Measurements from ENCODE around the gene RNFT2.

The RNFT2 gene, protein sequence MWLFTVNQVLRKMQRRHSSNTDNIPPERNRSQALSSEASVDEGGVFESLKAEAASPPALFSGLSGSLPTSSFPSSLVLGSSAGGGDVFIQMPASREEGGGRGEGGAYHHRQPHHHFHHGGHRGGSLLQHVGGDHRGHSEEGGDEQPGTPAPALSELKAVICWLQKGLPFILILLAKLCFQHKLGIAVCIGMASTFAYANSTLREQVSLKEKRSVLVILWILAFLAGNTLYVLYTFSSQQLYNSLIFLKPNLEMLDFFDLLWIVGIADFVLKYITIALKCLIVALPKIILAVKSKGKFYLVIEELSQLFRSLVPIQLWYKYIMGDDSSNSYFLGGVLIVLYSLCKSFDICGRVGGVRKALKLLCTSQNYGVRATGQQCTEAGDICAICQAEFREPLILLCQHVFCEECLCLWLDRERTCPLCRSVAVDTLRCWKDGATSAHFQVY

DNA sequence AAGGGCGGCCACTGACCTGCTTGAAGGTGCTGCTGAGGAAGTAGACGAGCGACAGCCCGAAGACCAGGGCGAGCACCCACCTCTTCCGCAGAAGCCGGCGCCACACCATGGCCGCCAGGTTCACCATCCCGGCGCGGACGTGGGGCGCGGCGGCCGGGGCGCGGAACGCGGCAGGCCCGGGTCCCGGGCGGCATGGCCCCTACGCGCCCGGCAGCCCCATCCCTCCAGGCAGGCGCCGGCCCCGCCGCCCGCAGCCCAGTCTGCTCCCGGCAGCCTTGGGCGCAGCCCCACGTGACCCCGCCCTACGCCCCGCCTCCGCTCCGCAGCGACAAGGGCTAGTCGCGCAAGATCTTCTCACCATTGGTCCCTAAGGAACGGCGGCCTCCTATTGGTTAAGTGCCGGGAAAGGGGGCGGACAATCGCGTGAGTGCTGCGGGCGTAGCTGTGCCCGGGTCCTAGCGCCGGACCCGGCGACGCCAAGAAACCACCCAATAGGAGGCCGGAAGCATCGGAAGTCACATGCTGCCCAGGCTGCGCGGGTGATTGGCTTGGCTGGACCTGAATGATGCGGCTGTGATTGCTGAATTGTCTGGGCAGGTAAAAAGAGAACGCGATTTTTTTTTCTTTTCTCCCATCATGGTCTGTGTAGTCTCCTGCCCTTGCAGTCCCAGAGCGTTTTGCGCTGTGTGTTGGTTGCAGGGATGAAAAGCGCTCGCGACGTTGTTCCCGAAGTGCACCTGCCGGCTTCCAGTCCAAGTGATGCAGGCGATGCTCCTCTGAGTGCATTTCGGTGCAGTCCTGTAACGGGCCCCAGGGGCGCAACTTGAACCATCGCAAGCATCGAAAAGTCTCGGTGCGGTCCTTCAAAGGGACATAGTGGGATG lies at the start of gene RNFT2, which contains the start of gene SPRING1:
RNFT2 (plus strand) TSS at position 542 of the 884 bp plus-strand sequence. CDS start 2,183 bp downstream, outside the sequence.
SPRING1 (minus strand) TSS at position 296 of the 884 bp plus-strand sequence; CDS start at position 127, 169 bp downstream.
- Histone ChIP-seq H3K4me1 (peaks cover 17 to 24% (median 20%) of the 10 kb centered on the region in 10 experiments), H3K36me3 (peaks cover 19 to 33% (median 23%) of the 10 kb centered on the region in 11 experiments), H3K4me2 (peak within 1 kb of the TSS; percentile 91 to 100 (median 97)), H3K9ac (peak within 1 kb of the TSS; percentile 87 to 95 (median 90)), H3K27ac (peak within 1 kb of the TSS; percentile 74 to 91 (median 85)), H3K27me3 (no peaks in the 10 kb centered on the region), H4K20me1 (peaks cover under 1 to 46% (median 34%) of the 10 kb centered on the region in 11 experiments; a peak in 20 of 22 replicates), H3K9me3 (replicated peaks in 1 of 11) (no peaks in the 10 kb centered on the region), H3K4me3 (peak within 1 kb of the TSS; percentile 91 to 99 (median 96))
- no peak for TF ChIP-seq Cebpa-rat (IDR thresholded peaks at IDR 0.05)

DNA sequence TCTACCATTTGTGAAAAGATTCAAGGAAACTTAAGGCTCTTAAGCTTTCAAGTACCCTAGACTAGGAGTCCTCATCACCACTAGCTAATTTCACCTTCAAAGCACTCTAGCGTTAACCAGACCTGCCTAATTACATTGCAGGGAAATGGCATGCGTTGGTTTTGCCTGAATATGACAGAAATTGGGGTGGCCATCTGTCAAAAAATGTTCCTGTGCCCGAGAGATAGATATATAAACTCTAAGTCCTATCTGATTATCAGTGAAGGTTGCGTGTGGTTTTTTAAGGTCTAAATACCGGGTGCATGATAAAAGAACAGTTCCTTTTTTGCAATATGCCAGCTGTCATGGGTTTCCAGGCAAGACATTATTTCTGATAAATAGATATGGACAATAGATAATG lies 48.6 kb upstream of the RNFT2 start:
- H3K4me2 ChIP-seq, result peak overlapping the region; percentile 47 to 99 (median 97); a peak in 21 of 22 replicates

DNA sequence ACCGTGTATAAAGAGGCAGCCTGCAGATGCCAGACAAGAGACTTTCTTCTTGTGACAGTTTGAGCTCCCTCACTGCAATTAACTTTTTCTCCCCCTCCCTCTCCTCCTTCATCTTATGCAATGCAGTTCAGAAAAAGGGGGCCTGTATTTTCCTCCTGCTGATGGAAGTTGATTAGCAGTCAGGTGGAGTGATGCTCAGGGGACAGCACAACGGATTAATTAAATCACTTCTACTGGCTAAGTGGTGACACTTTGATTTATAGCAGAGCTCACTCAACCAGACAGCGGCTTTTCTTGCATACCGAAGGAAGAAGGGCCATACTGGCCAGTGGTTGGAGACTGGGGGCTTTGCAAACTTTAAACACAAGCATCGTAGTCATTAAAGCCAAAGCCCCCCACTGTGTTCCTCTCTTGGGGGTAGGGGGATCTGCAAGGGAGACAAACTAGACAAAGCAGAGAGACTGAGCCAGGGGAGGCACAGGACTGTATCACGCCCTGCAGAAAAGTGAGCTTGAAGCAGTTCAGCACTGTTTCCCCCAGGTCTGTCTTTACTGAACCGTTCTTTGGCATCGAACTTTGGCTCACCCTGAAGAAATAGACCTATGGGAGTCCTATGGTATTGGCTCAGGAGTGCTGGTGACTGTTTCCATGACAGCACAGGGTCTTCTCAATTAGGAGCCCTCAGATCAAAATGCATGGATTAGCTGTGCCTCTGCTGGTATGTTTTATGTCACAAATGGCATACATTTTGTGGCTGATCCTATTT lies 48.0 kb upstream of the RNFT2 start:
- Histone ChIP-seq H4K20me1 (no peaks in the 10 kb centered on the region), H3K9ac (peak overlapping the region in 9 of 11 experiments; percentile 1 to 60 (median 35); a peak in 14 of 22 replicates), H3K4me2 (peak overlapping the region; percentile 47 to 99 (median 97)), H3K36me3 (no peaks in the 10 kb centered on the region; a peak in 1 of 22 replicates), H3K27me3 (peaks cover 0 to 24% (median 0%) of the 10 kb centered on the region in 11 experiments; a peak in 9 of 22 replicates), H3K4me1 (peaks cover 51 to 91% (median 78%) of the 10 kb centered on the region in 10 experiments), H3K27ac (peak overlapping the region in 8 of 11 experiments; percentile 25 to 76 (median 49); a peak in 14 of 22 replicates), H3K4me3 (peak overlapping the region in 3 of 10 experiments; percentile 10 to 39 (median 18); a peak in 4 of 20 replicates), H3K9me3 (replicated peaks in 1 of 11) (peaks cover 0 to 13% (median 8%) of the 10 kb centered on the region in 11 experiments; a peak in 8 of 22 replicates)
- TF ChIP-seq Cebpa-rat (IDR thresholded peaks at IDR 0.05), result peak in 2 of 11 experiments; percentile 36 to 40; a peak in 1 of 22 replicates

More for the DNA sequence above, 48.6 kb upstream of the RNFT2 start:
- peak overlapping the region in 1 of 10 experiments; percentile 39; a peak in 2 of 20 replicates for H3K4me3 ChIP-seq
- peak overlapping the region in 8 of 11 experiments; percentile 16 to 76 (median 39); a peak in 16 of 22 replicates for H3K27ac ChIP-seq
- peaks cover 44 to 85% (median 72%) of the 10 kb centered on the region in 10 experiments for H3K4me1 ChIP-seq
- no peak for TF ChIP-seq Cebpa-rat (IDR thresholded peaks at IDR 0.05)
- peaks cover 0 to 13% (median 8%) of the 10 kb centered on the region in 11 experiments; a peak in 8 of 22 replicates for H3K9me3 ChIP-seq (replicated peaks in 1 of 11)
- peak overlapping the region in 9 of 11 experiments; percentile 1 to 60 (median 35); a peak in 10 of 22 replicates for H3K9ac ChIP-seq
- no peaks in the 10 kb centered on the region; a peak in 1 of 22 replicates for H3K36me3 ChIP-seq
- H3K27me3 ChIP-seq, result peaks cover 0 to 18% (median 0%) of the 10 kb centered on the region in 11 experiments; a peak in 9 of 22 replicates
- no peaks in the 10 kb centered on the region for H4K20me1 ChIP-seq

DNA sequence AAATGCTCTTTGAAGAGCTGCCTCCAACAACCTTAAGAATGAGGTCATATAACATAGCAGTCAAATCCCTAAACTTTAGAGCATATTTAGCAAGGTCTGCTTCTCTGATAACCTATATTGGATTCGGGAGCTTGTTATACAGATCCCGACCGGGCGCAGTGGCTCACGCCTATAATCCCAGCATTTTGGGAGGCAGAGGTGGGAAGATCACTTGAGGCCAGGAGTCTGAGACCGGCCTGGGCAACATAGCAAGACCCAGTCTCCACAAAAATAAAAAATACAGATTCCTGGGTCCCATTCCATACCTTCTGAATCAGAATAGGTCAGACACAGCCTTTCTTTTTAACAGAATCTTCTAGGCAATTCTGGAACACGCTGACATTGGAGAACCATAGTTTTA lies 46.9 kb upstream of the RNFT2 start:
- Histone ChIP-seq H3K4me3 (no peak overlapping the region; a peak in 1 of 20 replicates), H3K27me3 (peaks cover 0 to 34% (median 0%) of the 10 kb centered on the region in 11 experiments; a peak in 9 of 22 replicates), H3K9me3 (replicated peaks in 1 of 11) (peaks cover 0 to 13% (median 8%) of the 10 kb centered on the region in 11 experiments; a peak in 8 of 22 replicates), H3K4me2 (peak overlapping the region in 10 of 11 experiments; percentile 89 to 100 (median 97); a peak in 18 of 22 replicates), H4K20me1 (no peaks in the 10 kb centered on the region), H3K27ac (peak overlapping the region in 7 of 11 experiments; percentile 59 to 82 (median 75); a peak in 12 of 22 replicates), H3K36me3 (no peaks in the 10 kb centered on the region; a peak in 1 of 22 replicates), H3K9ac (no peak overlapping the region; a peak in 1 of 22 replicates), H3K4me1 (peaks cover 61 to 98% (median 88%) of the 10 kb centered on the region in 10 experiments)
- TF ChIP-seq Cebpa-rat (IDR thresholded peaks at IDR 0.05), result no peak

DNA sequence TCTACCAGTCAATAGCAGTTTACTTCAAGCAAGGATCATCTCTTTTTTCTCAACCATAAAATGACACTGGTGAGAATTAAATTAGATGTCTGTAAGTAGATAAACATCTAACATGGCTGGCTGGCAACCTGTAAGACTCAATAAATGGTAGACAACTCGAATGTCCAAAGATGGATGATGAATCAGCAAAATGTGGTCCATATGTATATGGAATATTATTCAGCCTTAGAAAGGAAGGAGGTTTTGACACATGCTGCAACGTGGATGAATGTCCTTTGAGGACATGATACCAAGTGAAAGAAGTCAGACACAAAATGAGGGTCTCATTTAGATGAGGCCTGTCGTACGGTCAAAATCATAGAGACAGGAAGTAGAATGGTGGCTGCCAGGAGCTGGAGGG lies 46.5 kb upstream of the RNFT2 start:
- no peaks in the 10 kb centered on the region for H4K20me1 ChIP-seq
- H3K4me2 ChIP-seq, result peak overlapping the region; percentile 89 to 100 (median 97); a peak in 20 of 22 replicates
- peaks cover 66 to 98% (median 93%) of the 10 kb centered on the region in 10 experiments for H3K4me1 ChIP-seq
- H3K9ac ChIP-seq, result no peak overlapping the region; a peak in 2 of 22 replicates
- peaks cover 0 to 38% (median 0%) of the 10 kb centered on the region in 11 experiments; a peak in 9 of 22 replicates for H3K27me3 ChIP-seq
- no peak for TF ChIP-seq Cebpa-rat (IDR thresholded peaks at IDR 0.05)
- H3K27ac ChIP-seq, result peak overlapping the region in 8 of 11 experiments; percentile 6 to 82 (median 74); a peak in 13 of 22 replicates
- no peaks in the 10 kb centered on the region; a peak in 1 of 22 replicates for H3K36me3 ChIP-seq
- H3K9me3 ChIP-seq (replicated peaks in 1 of 11), result peaks cover 0 to 13% (median 8%) of the 10 kb centered on the region in 11 experiments; a peak in 8 of 22 replicates
- H3K4me3 ChIP-seq, result peak overlapping the region in 4 of 10 experiments; percentile 58 to 70 (median 60); a peak in 5 of 20 replicates

DNA sequence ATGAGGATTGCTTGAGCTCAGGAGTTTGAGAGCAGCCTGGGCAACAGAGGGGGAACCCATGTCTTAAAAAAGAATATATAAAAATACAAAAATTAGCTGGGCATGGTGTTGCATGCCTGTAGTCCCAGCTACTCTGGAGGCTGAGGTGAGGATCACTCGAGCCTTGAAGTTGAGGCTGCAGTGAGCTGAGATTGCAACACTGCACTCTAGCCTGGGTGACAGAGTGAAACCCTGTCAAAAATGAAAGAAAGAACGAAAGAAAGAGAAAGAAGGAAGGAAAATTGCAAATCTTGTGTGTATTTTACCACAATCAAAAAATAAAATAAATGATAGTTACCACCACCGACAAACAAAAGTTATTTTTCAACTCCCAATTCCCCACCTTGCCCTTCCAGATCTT lies 45.5 kb upstream of the RNFT2 start:
- no peaks in the 10 kb centered on the region; a peak in 1 of 22 replicates for H3K36me3 ChIP-seq
- H3K9me3 ChIP-seq (replicated peaks in 1 of 11), result peaks cover 0 to 8% (median 6%) of the 10 kb centered on the region in 11 experiments; a peak in 8 of 22 replicates
- TF ChIP-seq Cebpa-rat (IDR thresholded peaks at IDR 0.05), result peak in 9 of 11 experiments; percentile 33 to 93 (median 58); a peak in 13 of 22 replicates
- peaks cover 0 to 41% (median 0%) of the 10 kb centered on the region in 11 experiments; a peak in 9 of 22 replicates for H3K27me3 ChIP-seq
- peak overlapping the region; percentile 44 to 70 (median 58); a peak in 19 of 20 replicates for H3K4me3 ChIP-seq
- peak overlapping the region in 10 of 11 experiments; percentile 37 to 82 (median 73); a peak in 19 of 22 replicates for H3K27ac ChIP-seq
- peak overlapping the region; percentile 89 to 100 (median 97) for H3K4me2 ChIP-seq
- H3K4me1 ChIP-seq, result peaks cover 67 to 99% (median 98%) of the 10 kb centered on the region in 10 experiments
- H4K20me1 ChIP-seq, result no peaks in the 10 kb centered on the region
- H3K9ac ChIP-seq, result peak overlapping the region; percentile 58 to 79 (median 74); a peak in 20 of 22 replicates
